Measurements from ENCODE around the gene TPGS2. TPM values are rescaled to one million over a fixed set of nuclear protein-coding genes. Genes with fewer than 3 reads are reported as not detected.

Gene TPGS2
- total and polyA plus RNA-seq, 2 of the 13 experiments (the other 11 are each of a cell fraction or from before 2014, with no cell fraction given) = 73.3 to 137 TPM

DNA sequence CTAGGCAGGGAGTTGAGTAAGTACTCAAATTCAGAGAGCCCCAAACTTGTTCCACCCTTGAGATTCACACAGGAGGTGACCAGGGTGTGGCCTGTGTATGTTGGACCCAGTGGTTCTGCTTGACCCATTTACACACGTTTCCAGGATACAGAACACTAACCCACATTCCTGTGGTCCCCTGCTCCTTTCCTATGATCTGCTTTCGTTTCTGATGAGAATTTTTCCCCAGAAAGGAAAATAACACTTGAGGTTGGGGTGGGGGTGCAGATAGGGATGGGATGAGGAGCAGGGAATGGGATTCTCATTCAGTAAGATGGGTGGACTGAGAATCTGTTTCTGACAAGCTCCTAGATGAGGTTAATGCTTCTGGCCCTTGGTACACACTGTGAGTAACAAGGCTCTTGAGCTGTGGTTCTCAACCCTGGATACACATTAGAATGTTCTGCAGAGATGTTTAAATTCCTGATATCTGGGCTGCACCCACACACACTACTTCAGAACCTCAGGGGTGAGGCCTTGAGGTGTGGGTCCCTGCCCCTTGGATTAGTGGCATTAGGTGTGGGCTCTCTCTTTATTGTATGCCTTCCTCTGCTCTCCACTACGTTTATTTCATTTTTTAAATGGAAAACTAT lies 58.4 kb downstream of the TPGS2 start (continued):
- TF ChIP-seq, protein P1, sequence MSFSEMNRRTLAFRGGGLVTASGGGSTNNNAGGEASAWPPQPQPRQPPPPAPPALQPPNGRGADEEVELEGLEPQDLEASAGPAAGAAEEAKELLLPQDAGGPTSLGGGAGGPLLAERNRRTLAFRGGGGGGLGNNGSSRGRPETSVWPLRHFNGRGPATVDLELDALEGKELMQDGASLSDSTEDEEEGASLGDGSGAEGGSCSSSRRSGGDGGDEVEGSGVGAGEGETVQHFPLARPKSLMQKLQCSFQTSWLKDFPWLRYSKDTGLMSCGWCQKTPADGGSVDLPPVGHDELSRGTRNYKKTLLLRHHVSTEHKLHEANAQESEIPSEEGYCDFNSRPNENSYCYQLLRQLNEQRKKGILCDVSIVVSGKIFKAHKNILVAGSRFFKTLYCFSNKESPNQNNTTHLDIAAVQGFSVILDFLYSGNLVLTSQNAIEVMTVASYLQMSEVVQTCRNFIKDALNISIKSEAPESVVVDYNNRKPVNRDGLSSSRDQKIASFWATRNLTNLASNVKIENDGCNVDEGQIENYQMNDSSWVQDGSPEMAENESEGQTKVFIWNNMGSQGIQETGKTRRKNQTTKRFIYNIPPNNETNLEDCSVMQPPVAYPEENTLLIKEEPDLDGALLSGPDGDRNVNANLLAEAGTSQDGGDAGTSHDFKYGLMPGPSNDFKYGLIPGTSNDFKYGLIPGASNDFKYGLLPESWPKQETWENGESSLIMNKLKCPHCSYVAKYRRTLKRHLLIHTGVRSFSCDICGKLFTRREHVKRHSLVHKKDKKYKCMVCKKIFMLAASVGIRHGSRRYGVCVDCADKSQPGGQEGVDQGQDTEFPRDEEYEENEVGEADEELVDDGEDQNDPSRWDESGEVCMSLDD (CRISPR knock-in tag; IDR thresholded peaks at IDR 0.05; ENCODE audit: borderline replicate concordance) = no peak
- TF ChIP-seq, protein P2, sequence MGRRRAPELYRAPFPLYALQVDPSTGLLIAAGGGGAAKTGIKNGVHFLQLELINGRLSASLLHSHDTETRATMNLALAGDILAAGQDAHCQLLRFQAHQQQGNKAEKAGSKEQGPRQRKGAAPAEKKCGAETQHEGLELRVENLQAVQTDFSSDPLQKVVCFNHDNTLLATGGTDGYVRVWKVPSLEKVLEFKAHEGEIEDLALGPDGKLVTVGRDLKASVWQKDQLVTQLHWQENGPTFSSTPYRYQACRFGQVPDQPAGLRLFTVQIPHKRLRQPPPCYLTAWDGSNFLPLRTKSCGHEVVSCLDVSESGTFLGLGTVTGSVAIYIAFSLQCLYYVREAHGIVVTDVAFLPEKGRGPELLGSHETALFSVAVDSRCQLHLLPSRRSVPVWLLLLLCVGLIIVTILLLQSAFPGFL (CRISPR knock-in tag; IDR thresholded peaks at IDR 0.05) = no peak
- TF ChIP-seq NFYC (CRISPR knock-in tag; IDR thresholded peaks at IDR 0.05) = no peak

DNA sequence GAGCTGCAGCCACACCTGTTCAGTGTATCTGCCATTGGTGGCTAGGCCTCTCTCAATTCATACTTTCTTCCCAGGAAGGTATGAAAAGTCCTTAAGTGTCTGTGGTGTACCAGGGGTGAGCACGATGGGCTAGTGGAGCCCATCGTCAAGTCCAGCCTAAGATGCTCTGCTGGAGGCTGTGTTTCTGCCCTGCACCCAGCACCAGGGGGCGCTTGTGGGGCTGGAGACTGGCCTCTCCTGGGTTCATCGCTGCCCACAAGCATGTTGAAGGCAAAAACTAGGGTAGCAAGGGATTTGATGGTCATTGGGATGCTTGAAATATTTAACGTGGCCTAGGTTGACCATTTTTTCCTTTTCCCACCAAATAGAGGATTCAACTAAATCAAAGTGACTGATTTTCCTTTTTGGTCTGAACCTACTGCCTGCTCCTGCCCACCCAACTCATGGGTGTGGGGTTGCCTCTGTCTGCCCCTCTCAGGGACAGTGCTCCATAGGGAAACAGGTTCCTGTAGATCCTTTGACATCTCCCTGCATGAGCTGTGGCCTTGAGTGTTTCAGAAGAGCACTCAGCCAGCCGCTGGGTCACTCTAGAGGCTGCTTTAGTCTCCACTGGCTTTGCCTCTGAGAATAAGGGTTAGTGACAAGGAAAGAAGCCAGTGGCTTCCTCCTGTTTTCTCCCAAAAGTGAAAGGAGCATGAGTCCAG lies 59.0 kb downstream of the TPGS2 start:
- H3K9me3 ChIP-seq (ENCODE audit: low read length) = no peaks in the 10 kb centered on the region
- no peak overlapping the region for H3K27ac ChIP-seq (ENCODE audit: extremely low read length, insufficient read depth, low read length)
- DNase-seq (ENCODE audit: low spot score) (peak; percentile 10), ATAC-seq (peak; percentile 92), FAIRE-seq (no peak)
- H3K4me2 ChIP-seq (ENCODE audit: low read depth, low read length) = no peak overlapping the region
- H3K27me3 ChIP-seq (ENCODE audit: control insufficient read depth in 1 of 2, insufficient read depth in 2 of 2, low read length in 2 of 2) = 0 out of 5 replicates have a peak, but pooled peaks cover 0 to 14% of the 10 kb centered on the region in 2 experiments
- ChIA-PET CTCF (ENCODE audit: low intra/inter-chr PET ratio, low total read pairs) (interaction anchor here (0.8 to 1.6 kb wide), 2 partner anchors 40 to 130 kb away, joined by 3 to 12 read pairs; no protein-coding TSS in a partner anchor), POLR2A (no interaction called here)
- no peaks in the 10 kb centered on the region for H4K20me1 ChIP-seq (ENCODE audit: insufficient read depth, low read length)
- H2AFZ ChIP-seq (ENCODE audit: low read length) = no peak overlapping the region
- in situ Hi-C loops (cut with HindIII; ENCODE audit: extremely low pct_ligation_motif_present, low pct_unique_long_range_greater_than_20kb) (no loop called here), intact Hi-C loops (cut with micrococcal nuclease; ENCODE audit: unreplicated experiment) (loop anchor here (1.0 kb wide), 2 partner anchors 40 to 130 kb away; no protein-coding TSS in a partner anchor)
- no peaks in the 10 kb centered on the region for H3K36me3 ChIP-seq (replicated peaks in 1 of 2; ENCODE audit: control insufficient read depth in 1 of 2, insufficient read depth in 2 of 2, low read length in 2 of 2)
- H3K4me3 ChIP-seq (replicated peaks in 1 of 3; ENCODE audit: insufficient read depth in 1 of 3, low read depth in 2 of 3, low read length in 3 of 3) = no peak overlapping the region
- WGBS (ENCODE audit: low lambda C conversion rate) = 33% methylated on average over 4 of the region's 6 CpGs
- BruUV-seq (replicated peaks) = no TSS peak
- H3K9ac ChIP-seq (ENCODE audit: insufficient read depth, low read depth, low read length) = no peak overlapping the region
- H3K79me2 ChIP-seq (ENCODE audit: insufficient read depth, low read length) = no peaks in the 10 kb centered on the region
- H3K4me1 ChIP-seq (ENCODE audit: insufficient read depth, low read length) = no peaks in the 10 kb centered on the region
- TF ChIP-seq, protein P3, sequence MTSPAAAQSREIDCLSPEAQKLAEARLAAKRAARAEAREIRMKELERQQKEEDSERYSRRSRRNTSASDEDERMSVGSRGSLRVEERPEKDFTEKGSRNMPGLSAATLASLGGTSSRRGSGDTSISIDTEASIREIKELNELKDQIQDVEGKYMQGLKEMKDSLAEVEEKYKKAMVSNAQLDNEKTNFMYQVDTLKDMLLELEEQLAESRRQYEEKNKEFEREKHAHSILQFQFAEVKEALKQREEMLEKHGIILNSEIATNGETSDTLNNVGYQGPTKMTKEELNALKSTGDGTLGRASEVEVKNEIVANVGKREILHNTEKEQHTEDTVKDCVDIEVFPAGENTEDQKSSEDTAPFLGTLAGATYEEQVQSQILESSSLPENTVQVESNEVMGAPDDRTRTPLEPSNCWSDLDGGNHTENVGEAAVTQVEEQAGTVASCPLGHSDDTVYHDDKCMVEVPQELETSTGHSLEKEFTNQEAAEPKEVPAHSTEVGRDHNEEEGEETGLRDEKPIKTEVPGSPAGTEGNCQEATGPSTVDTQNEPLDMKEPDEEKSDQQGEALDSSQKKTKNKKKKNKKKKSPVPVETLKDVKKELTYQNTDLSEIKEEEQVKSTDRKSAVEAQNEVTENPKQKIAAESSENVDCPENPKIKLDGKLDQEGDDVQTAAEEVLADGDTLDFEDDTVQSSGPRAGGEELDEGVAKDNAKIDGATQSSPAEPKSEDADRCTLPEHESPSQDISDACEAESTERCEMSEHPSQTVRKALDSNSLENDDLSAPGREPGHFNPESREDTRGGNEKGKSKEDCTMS (CRISPR knock-in tag; conservative IDR thresholded peaks at IDR 0.05) = no peak
- peak; percentile 26 for TF ChIP-seq STAG1 (CRISPR knock-in tag; IDR thresholded peaks at IDR 0.05)
- no peak for TF ChIP-seq FOXA3 (CRISPR knock-in tag; IDR thresholded peaks at IDR 0.05)
- TF ChIP-seq, protein P4, sequence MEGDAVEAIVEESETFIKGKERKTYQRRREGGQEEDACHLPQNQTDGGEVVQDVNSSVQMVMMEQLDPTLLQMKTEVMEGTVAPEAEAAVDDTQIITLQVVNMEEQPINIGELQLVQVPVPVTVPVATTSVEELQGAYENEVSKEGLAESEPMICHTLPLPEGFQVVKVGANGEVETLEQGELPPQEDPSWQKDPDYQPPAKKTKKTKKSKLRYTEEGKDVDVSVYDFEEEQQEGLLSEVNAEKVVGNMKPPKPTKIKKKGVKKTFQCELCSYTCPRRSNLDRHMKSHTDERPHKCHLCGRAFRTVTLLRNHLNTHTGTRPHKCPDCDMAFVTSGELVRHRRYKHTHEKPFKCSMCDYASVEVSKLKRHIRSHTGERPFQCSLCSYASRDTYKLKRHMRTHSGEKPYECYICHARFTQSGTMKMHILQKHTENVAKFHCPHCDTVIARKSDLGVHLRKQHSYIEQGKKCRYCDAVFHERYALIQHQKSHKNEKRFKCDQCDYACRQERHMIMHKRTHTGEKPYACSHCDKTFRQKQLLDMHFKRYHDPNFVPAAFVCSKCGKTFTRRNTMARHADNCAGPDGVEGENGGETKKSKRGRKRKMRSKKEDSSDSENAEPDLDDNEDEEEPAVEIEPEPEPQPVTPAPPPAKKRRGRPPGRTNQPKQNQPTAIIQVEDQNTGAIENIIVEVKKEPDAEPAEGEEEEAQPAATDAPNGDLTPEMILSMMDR (CRISPR knock-in tag; IDR thresholded peaks at IDR 0.05) = peak; percentile 69
- no peak for TF ChIP-seq NRL (CRISPR knock-in tag; IDR thresholded peaks at IDR 0.05; ENCODE audit: borderline replicate concordance)
- 0 out of 2 replicates have a peak, but pooled peaks have one; percentile 30 for TF ChIP-seq RAD21 (CRISPR knock-in tag; IDR thresholded peaks at IDR 0.05)
- TF ChIP-seq XRCC5 (optimal IDR thresholded peaks at IDR 0.05; ENCODE audit: low read length) = peak; percentile 41
- TF ChIP-seq SMC3 (IDR thresholded peaks at IDR 0.05; ENCODE audit: low read length) = peak; percentile 26; the same call in 1 of the 2 replicates
